OCI-LY7 (cell line): ENCODE data around the gene ZBTB8OS.

ENCODE experiments used
- EZH2phosphoT487 ChIP-seq: fragments of 200-600 bp; sonication (generic); IDR thresholded peaks from 2 replicates; pipeline ENCODE4 v1.6.1; 2018; ENCODE audit warnings: low read depth, borderline replicate concordance, mild to moderate bottlenecking, mixed run types, antibody characterized with exemption, low read length, moderate library complexity, mixed read lengths
- TF ChIP-seq, protein P1 (sequence below): fragments of 200-600 bp; sonication (generic); conservative IDR thresholded peaks from 2 replicates; pipeline ENCODE4 v1.5.1; 2014; ENCODE audit warnings: mild to moderate bottlenecking, antibody characterized with exemption, low read length, moderate library complexity, mixed read lengths

DNA sequence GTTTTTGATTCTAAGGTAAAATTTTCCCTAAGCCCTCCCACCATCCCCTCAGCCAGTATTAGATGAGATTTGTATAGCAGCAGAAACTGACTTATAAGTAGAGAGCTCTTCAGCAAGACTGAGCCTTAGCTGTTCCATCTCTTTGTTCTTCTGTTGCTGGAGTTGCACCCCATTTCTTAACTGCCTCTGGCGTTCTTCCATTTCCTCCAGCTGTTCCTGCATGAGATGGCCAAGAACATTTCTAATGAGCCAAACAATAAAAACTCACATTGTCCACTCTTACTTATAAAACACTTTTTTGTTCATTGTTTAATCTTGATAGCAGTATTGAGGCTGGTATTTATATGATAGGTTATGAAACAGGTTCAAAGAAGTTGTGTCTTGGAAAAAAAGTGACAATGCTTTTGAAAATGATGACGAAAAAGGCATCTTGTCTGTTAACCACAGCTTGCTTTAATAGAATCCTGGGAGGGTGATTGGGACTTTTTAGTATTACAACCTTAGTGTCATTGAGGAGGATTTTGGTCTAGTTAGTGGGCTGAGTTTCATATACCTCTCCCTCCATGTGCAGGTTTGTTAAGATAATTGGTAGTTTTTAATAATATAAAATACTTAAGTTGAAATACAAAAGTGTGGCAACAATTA is 33.9 kb upstream of the ZBTB8OS start:
- TF ChIP-seq, protein P1, sequence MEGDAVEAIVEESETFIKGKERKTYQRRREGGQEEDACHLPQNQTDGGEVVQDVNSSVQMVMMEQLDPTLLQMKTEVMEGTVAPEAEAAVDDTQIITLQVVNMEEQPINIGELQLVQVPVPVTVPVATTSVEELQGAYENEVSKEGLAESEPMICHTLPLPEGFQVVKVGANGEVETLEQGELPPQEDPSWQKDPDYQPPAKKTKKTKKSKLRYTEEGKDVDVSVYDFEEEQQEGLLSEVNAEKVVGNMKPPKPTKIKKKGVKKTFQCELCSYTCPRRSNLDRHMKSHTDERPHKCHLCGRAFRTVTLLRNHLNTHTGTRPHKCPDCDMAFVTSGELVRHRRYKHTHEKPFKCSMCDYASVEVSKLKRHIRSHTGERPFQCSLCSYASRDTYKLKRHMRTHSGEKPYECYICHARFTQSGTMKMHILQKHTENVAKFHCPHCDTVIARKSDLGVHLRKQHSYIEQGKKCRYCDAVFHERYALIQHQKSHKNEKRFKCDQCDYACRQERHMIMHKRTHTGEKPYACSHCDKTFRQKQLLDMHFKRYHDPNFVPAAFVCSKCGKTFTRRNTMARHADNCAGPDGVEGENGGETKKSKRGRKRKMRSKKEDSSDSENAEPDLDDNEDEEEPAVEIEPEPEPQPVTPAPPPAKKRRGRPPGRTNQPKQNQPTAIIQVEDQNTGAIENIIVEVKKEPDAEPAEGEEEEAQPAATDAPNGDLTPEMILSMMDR = no peak
- no peak for TF ChIP-seq EZH2phosphoT487
